CD14-positive monocyte (primary cell): ENCODE data around the gene DLEU7. TPM values are rescaled to one million over a fixed set of nuclear protein-coding genes. Genes with fewer than 3 reads are reported as not detected.

ENCODE experiments used
- DNase-seq, 3 donors: peaks; one replicate each; pipeline ENCODE4 v3.0.0-alpha.2; 2011 to 2022
- H2AFZ ChIP-seq: 2 replicates; pipeline ENCODE4 v1.6.0; 2012; ENCODE audit warnings: mild to moderate bottlenecking, low read depth, low read length, inconsistent platforms; ENCODE audit not compliant: insufficient read depth, poor library complexity, severe bottlenecking
- H3K27ac ChIP-seq, 2 donors: 1 replicate in 1 of 2; 2 replicates in 1 of 2; pipeline ENCODE4 v1.5.1; 2012 to 2013; ENCODE audit warnings: low read length in 2 of 2, control low read depth in 1 of 2, inconsistent platforms in 1 of 2, low read depth in 1 of 2, mild to moderate bottlenecking in 1 of 2
- H3K27me3 ChIP-seq, 2 donors: one replicate each; pipeline versions ENCODE4 v1.6.0 to v1.6.1; 2011 to 2013; ENCODE audit warnings: low read length in 2 of 2; ENCODE audit not compliant: control insufficient read depth in 2 of 2, insufficient read depth in 2 of 2
- H3K36me3 ChIP-seq, 2 donors: replicated peaks in 1 of 2; 1 replicate in 1 of 2; 2 replicates in 1 of 2; pipeline versions ENCODE4 v1.5.1 to v1.6.1; 2012 to 2013; ENCODE audit warnings: low read length in 2 of 2, control low read depth in 1 of 2, inconsistent platforms in 1 of 2, mild to moderate bottlenecking in 1 of 2; ENCODE audit not compliant: insufficient read depth in 2 of 2, control insufficient read depth in 1 of 2
- H3K4me1 ChIP-seq, 2 donors: 1 replicate in 1 of 2; 2 replicates in 1 of 2; pipeline versions ENCODE4 v1.5.1 to v1.6.1; 2012 to 2013; ENCODE audit warnings: low read length in 2 of 2, control low read depth in 1 of 2, inconsistent platforms in 1 of 2, mild to moderate bottlenecking in 1 of 2, moderate library complexity in 1 of 2; ENCODE audit not compliant: insufficient read depth in 2 of 2, control insufficient read depth in 1 of 2
- H3K4me2 ChIP-seq: replicated peaks from 2 replicates; pipeline ENCODE3; 2012; ENCODE audit warnings: low read length, moderate library complexity, mild to moderate bottlenecking; ENCODE audit not compliant: poor library complexity, severe bottlenecking; ENCODE audit errors: extremely low read depth
- H3K4me3 ChIP-seq, 3 experiments: fragments of 200-600 bp in 1 of 3; sonication (generic) in 1 of 3; replicated peaks in 1 of 3; 1 replicate in 2 of 3; 2 replicates in 1 of 3; pipeline ENCODE4 v1.5.1; 2011 to 2013; ENCODE audit warnings: low read length in 3 of 3, mild to moderate bottlenecking in 3 of 3, control low read depth in 2 of 3, low read depth in 2 of 3, inconsistent platforms in 1 of 3, moderate library complexity in 1 of 3
- H3K79me2 ChIP-seq: 2 replicates; pipeline ENCODE4 v1.6.0; 2012; ENCODE audit warnings: mild to moderate bottlenecking, control low read depth, inconsistent platforms, low read length, moderate library complexity; ENCODE audit not compliant: insufficient read depth
- H3K9ac ChIP-seq: 2 replicates; pipeline ENCODE4 v1.6.0; 2017; ENCODE audit warnings: low read length, mild to moderate bottlenecking; ENCODE audit not compliant: insufficient read depth, poor library complexity, severe bottlenecking
- H3K9me3 ChIP-seq, 2 donors: replicated peaks in 1 of 2; 1 replicate in 1 of 2; 2 replicates in 1 of 2; pipeline versions ENCODE4 v1.5.1 to v1.6.1; 2012 to 2013; ENCODE audit warnings: low read length in 2 of 2, control low read depth in 1 of 2; ENCODE audit not compliant: control insufficient read depth in 1 of 2, insufficient read depth in 1 of 2
- H4K20me1 ChIP-seq: 2 replicates; pipeline ENCODE4 v1.6.0; 2012; ENCODE audit warnings: mild to moderate bottlenecking, low read length, control low read depth, moderate library complexity; ENCODE audit not compliant: insufficient read depth
- H3K27ac Mint-ChIP-seq, 7 donors: one replicate each; pipeline ENCODE4 v1.8.0; 2020; ENCODE audit warnings: mild to moderate bottlenecking in 7 of 7, mixed read lengths in 7 of 7, moderate library complexity in 6 of 7, inconsistent platforms in 2 of 7
- H3K27me3 Mint-ChIP-seq, 3 donors: one replicate each; pipeline ENCODE4 v1.8.0; 2021 to 2022; ENCODE audit warnings: low read depth in 3 of 3, mild to moderate bottlenecking in 3 of 3, mixed read lengths in 3 of 3, moderate library complexity in 3 of 3, inconsistent platforms in 1 of 3
- H3K36me3 Mint-ChIP-seq, 2 donors: one replicate each; pipeline ENCODE4 v1.8.0; 2020; ENCODE audit warnings: mixed read lengths in 2 of 2, inconsistent platforms in 1 of 2, mild to moderate bottlenecking in 1 of 2
- H3K4me1 Mint-ChIP-seq: one replicate; pipeline ENCODE4 v1.8.0; 2020; ENCODE audit warnings: mild to moderate bottlenecking, mixed read lengths
- H3K4me3 Mint-ChIP-seq, 2 donors: one replicate each; pipeline ENCODE4 v1.8.0; 2020; ENCODE audit warnings: mild to moderate bottlenecking in 2 of 2, mixed read lengths in 2 of 2, moderate library complexity in 1 of 2
- H3K9me3 Mint-ChIP-seq, 7 donors: one replicate each; pipeline ENCODE4 v1.8.0; 2020 to 2022; ENCODE audit warnings: mixed read lengths in 7 of 7, mild to moderate bottlenecking in 6 of 7, moderate library complexity in 6 of 7, inconsistent platforms in 2 of 7
- WGBS: methylation state at CpG from one replicate; pipeline ENCODE4 v1.1.5; 2013; ENCODE audit warnings: missing lambda C conversion rate; ENCODE audit not compliant: insufficient coverage; 5-methylcytosine and 5-hydroxymethylcytosine counted together
- intact Hi-C, 2 donors: fragments of 100-400 bp; cut with micrococcal nuclease; formaldehyde crosslinking; loops; one replicate each; pipeline versions ENCODE4 v1.15.0 to v1.15.1; 2023
- polyA plus RNA-seq, 3 donors: library from polyadenylated mRNA; depleted of rRNA in 1 of 3; unstranded in 2 of 3; stranded (reverse) in 1 of 3; fragments of 300-500 nt in 2 of 3; fragments of >200 nt in 1 of 3; fragmentation: Illumina TruSeq in 2 of 3; gene quantifications; 1 replicate in 2 of 3; 2 replicates in 1 of 3; pipeline ENCODE4 v1.2.3, GENCODE V29; 2012 to 2021
- TF ChIP-seq, protein P1 (sequence below): fragments of 200-600 bp; IDR thresholded peaks from one replicate; pipeline ENCODE4 v1.8.0; 2022; ENCODE audit warnings: antibody characterized with exemption, mild to moderate bottlenecking

Gene DLEU7
- polyA plus RNA-seq, 3 donors, result 1.4 to 16.1 (median 13.0) TPM

DNA sequence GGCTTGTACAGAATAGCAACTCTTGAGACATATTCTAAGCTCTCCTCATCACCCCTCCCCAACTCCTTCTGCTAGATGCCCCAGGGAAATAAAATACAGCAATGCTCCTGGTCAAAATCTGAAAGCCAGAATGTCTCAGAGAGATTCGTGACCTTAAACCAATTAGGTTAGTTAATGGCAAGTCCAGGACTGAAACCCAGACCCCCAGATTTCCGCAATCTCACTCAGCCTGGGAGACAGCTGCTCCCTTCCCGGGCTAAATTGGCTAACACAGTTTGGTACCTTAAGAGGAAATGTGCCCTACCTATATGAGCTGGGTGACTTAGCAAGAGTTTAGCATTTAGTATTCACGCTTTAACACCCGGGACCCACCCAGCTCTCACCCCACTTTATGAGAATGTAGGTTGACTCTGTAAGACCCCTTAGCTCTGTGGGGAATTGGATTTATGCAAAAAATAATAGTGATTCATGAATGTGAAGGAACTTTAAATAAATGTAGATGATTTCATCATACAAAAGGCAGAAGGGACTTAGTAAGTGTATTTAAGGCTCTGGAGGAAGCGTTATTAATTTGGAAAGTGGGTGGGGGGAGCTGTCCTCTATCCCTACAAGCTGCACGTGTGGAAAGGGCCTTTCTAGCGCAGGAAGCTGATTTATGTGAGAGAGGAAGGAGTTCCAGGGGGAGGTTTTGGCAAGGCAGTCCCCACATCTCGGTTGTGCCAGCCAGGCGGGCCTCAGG is 1.1 kb downstream of the DLEU7 start:
- H3K27ac Mint-ChIP-seq, result peak overlapping the region in 2 of 7 donors; percentile 44 to 55
- H4K20me1 ChIP-seq, result no peaks in the 10 kb centered on the region
- H3K36me3 Mint-ChIP-seq, result peaks cover 4 to 9% of the 10 kb centered on the region in 2 donors
- peaks cover 0 to 5% (median 1%) of the 10 kb centered on the region in 7 donors for H3K9me3 Mint-ChIP-seq
- H3K4me3 Mint-ChIP-seq, result peak overlapping the region; percentile 65 to 68
- no peaks in the 10 kb centered on the region for H3K9me3 ChIP-seq
- H3K79me2 ChIP-seq, result no peaks in the 10 kb centered on the region
- peak overlapping the region; percentile 77 for H3K4me2 ChIP-seq
- TF ChIP-seq, protein P1, sequence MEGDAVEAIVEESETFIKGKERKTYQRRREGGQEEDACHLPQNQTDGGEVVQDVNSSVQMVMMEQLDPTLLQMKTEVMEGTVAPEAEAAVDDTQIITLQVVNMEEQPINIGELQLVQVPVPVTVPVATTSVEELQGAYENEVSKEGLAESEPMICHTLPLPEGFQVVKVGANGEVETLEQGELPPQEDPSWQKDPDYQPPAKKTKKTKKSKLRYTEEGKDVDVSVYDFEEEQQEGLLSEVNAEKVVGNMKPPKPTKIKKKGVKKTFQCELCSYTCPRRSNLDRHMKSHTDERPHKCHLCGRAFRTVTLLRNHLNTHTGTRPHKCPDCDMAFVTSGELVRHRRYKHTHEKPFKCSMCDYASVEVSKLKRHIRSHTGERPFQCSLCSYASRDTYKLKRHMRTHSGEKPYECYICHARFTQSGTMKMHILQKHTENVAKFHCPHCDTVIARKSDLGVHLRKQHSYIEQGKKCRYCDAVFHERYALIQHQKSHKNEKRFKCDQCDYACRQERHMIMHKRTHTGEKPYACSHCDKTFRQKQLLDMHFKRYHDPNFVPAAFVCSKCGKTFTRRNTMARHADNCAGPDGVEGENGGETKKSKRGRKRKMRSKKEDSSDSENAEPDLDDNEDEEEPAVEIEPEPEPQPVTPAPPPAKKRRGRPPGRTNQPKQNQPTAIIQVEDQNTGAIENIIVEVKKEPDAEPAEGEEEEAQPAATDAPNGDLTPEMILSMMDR, result no peak
- peaks cover 18 to 22% of the 10 kb centered on the region in 2 donors for H3K4me1 ChIP-seq
- no peaks in the 10 kb centered on the region for H3K36me3 ChIP-seq
- H3K4me1 Mint-ChIP-seq, result peaks cover 25% of the 10 kb centered on the region
- H3K4me3 ChIP-seq, result peak overlapping the region in 1 of 3 experiments; percentile 65
- WGBS, result 50% methylated on average over 2 of the region's 10 CpGs
- H3K27ac ChIP-seq, result no peak overlapping the region
- H2AFZ ChIP-seq, result peak overlapping the region; percentile 79
- peaks cover 0 to 9% of the 10 kb centered on the region in 2 donors for H3K27me3 ChIP-seq
- peaks cover 7 to 18% (median 8%) of the 10 kb centered on the region in 3 donors for H3K27me3 Mint-ChIP-seq
- no peak overlapping the region for H3K9ac ChIP-seq
- no peak for DNase-seq
- intact Hi-C loops, result no loop called here

DNA sequence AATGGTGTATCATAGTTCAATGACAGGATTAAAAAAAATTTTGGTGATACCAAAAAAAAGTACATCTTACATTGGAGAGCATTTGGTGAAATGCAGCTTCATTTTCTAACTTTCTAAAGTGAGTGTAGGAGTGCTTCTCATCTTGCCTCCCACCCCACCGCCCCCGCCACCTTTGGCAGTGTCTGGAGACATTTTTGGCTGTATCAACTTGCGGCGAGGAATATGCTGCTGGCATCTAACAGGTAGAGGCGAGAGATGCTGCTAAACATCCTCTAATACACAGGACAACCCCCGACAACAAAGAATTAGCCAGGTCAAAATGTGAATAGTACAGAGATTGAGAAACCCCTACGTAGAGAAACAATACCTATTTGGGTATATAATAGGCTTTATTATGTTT is 1.7 kb downstream of the DLEU7 start:
- Histone ChIP-seq H2AFZ (no peak overlapping the region), H3K36me3 (no peaks in the 10 kb centered on the region), H3K79me2 (no peaks in the 10 kb centered on the region), H3K4me2 (no peak overlapping the region), H3K4me1 (peaks cover 18 to 22% of the 10 kb centered on the region in 2 donors), H3K27me3 (peaks cover 0 to 9% of the 10 kb centered on the region in 2 donors), H4K20me1 (no peaks in the 10 kb centered on the region), H3K9me3 (no peaks in the 10 kb centered on the region), H3K4me3 (no peak overlapping the region), H3K27ac (no peak overlapping the region), H3K9ac (no peak overlapping the region)
- TF ChIP-seq, protein P1, result no peak
- Mint-ChIP-seq H3K9me3 (peaks cover 0 to 5% (median 0%) of the 10 kb centered on the region in 7 donors), H3K4me1 (peaks cover 24% of the 10 kb centered on the region), H3K36me3 (peaks cover 4 to 9% of the 10 kb centered on the region in 2 donors), H3K4me3 (no peak overlapping the region), H3K27ac (no peak overlapping the region), H3K27me3 (peaks cover 4 to 18% (median 7%) of the 10 kb centered on the region in 3 donors)
- intact Hi-C loops, result no loop called here
- WGBS, result no CpG with 5 or more reads among the region's 7 CpGs
- no peak for DNase-seq
